GM10248 (cell line): Measurements from ENCODE around the gene FBXO5.
"Not testable (repeated sequence)": the region's sequence is repeated elsewhere in the genome, so short reads cannot be mapped to it uniquely, and the experiment has no call there.

Experiments used
- CTCF ChIA-PET: fragments of 300-600 bp; sonication (Branson Sonifier 250); formaldehyde crosslinking; extraction: SDS; loops from one replicate; lab custom pipeline; 2021; ENCODE audit warnings: antibody characterized with exemption; lab: Yijun Ruan, JAX
- POLR2A ChIA-PET: fragments of 350-650 bp; sonication (Branson Sonifier 250); formaldehyde crosslinking; extraction: SDS; loops from one replicate; lab custom pipeline; 2020; ENCODE audit warnings: antibody characterized with exemption; lab: Yijun Ruan, JAX
- DNase-seq: peaks from one replicate; pipeline ENCODE4 v3.0.0; 2012; ENCODE audit errors: extremely low spot score
- TF ChIP-seq, protein P1 (sequence below): IDR thresholded peaks from 2 replicates; pipeline ENCODE4 v1.5.1; 2012; ENCODE audit warnings: mild to moderate bottlenecking, low read depth; ENCODE audit errors: extremely low read depth, missing control alignments, control extremely low read depth

FBXO5 gene

DNA sequence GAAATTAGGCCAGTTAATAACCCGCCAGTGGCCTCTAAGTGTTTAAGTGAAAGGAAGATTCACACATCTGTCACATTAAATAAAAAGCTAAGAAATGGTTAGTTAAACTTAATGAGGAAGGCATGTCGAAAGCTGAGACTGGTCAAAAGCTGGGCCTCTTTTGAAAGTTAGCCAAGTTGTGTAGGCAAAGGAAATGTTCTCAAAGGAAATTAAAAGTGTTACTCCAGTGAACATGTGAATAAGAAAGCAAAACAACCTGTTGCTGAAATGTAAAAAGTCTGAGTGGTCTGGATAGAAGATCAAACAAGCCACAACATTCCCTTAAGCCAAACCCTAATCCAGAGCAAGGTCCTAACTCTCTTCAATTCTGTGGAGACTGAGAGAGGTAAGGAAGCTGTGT lies 30.6 kb upstream of the FBXO5 start:
- ChIA-PET CTCF (interaction anchor here (1.4 to 1.6 kb wide), 3 partner anchors 13 to 59 kb away, joined by 3 to 8 read pairs (median 3); no protein-coding TSS in a partner anchor), POLR2A (no interaction called here)
- no peak for DNase-seq
- TF ChIP-seq, protein P1, sequence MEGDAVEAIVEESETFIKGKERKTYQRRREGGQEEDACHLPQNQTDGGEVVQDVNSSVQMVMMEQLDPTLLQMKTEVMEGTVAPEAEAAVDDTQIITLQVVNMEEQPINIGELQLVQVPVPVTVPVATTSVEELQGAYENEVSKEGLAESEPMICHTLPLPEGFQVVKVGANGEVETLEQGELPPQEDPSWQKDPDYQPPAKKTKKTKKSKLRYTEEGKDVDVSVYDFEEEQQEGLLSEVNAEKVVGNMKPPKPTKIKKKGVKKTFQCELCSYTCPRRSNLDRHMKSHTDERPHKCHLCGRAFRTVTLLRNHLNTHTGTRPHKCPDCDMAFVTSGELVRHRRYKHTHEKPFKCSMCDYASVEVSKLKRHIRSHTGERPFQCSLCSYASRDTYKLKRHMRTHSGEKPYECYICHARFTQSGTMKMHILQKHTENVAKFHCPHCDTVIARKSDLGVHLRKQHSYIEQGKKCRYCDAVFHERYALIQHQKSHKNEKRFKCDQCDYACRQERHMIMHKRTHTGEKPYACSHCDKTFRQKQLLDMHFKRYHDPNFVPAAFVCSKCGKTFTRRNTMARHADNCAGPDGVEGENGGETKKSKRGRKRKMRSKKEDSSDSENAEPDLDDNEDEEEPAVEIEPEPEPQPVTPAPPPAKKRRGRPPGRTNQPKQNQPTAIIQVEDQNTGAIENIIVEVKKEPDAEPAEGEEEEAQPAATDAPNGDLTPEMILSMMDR = no peak

DNA sequence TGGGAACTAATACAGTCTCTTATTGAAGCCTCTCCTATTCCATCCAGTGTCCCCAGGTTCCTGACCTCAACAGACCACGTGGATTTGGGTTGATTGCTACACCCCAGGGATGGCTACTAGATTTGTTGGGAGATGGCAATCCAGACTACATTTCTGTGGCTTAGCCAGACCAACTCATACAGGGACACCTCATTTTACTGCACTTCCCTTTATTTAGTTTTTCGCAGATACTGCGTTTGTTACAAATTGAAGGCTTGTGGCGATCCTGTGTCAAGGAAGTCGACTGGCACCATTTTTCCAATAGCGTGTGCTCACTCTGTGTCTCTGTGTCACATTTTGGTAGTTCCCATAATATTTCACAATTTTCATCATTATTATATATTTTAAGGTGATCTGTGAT lies 30.0 kb upstream of the FBXO5 start:
- POLR2A ChIA-PET = no interaction called here
- DNase-seq = no peak
- CTCF ChIA-PET = no interaction called here
- TF ChIP-seq, protein P1 = no peak

- TF ChIP-seq, protein P1 = no peak
- CTCF ChIA-PET = no interaction called here
- no peak for DNase-seq
- POLR2A ChIA-PET = no interaction called here
Measured at GRCh38 chr6:153003366-153003690, 20.5 kb upstream of the FBXO5 start.

- peak; percentile 92 for DNase-seq
- POLR2A ChIA-PET = no interaction called here
- CTCF ChIA-PET = interaction anchor here (1.0 kb wide), 1 partner anchor 22 kb away, joined by 3 read pairs; no protein-coding TSS in a partner anchor
- TF ChIP-seq, protein P1 = no peak
Measured at GRCh38 chr6:153002613-153003365, 19.9 kb upstream of the FBXO5 start, which contains the start of gene MTRF1L. MTRF1L (minus strand) TSS chr6:153002709; CDS start chr6:153002685, 24 bp downstream.

DNA sequence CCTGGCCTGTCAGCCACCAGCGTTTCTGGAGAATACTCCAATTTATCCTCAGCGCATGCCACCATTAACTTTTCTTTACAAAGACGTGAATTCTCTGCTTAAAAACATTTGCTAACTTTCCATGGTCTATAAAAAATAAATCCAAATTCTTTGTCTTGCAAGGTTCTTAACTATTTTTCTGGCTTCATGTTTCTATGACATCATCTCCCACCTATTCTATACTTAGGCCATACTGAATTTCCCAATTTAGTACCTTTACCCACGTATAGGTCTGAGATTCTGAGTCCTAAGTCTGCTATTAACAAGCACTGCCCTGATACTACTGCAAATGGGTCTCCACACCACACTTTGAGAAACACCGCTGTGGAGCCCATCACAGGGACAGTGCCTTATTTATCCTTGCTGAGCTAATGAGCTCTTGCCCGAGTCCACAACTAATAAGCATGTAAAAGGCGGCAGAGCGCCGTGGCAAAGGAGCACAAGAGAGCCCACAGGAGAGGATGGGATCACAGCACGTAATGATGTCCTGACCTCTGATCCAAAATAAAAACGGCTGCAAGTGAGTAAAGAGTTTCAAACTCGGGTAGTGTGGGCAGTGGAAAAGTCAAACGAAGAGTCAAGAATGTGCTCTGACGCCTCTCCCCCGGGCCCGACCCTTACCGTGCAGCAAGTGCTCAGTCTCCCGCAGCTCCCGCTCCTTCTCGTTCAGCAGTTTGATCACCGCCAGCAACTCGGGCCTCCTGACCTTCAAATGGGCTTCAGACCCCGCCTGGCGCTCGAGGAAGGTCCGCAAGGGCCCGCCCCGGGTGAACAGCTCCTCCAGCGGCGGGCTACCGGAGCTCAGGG lies 19.1 kb upstream of the FBXO5 start:
- peak; percentile 14 for DNase-seq
- TF ChIP-seq, protein P1 = no peak
- ChIA-PET CTCF (interaction anchor here (1.0 to 1.6 kb wide), 2 partner anchors 11 to 23 kb away, joined by 3 to 6 read pairs; no protein-coding TSS in a partner anchor), POLR2A (interaction anchor here (1.7 kb wide), 1 partner anchor 19 kb away, joined by 4 read pairs; no protein-coding TSS in a partner anchor)

- ChIA-PET CTCF (interaction anchor here (0.8 to 1.6 kb wide), 4 partner anchors 10 to 52 kb away, joined by 3 to 6 read pairs (median 4); no protein-coding TSS in a partner anchor), POLR2A (interaction anchor here (1.2 to 1.7 kb wide), 2 partner anchors 15 to 17 kb away, joined by 3 to 4 read pairs; no protein-coding TSS in a partner anchor)
- DNase-seq = not testable (repeated sequence)
Measured at GRCh38 chr6:153000790-153001189, 17.9 kb upstream of the FBXO5 start.
